ENCODE data around the gene GALNS.

GRCh38 chr16:88843256-88843655 lies 13.5 kb downstream of the GALNS start:
- TF ChIP-seq YY1 (IDR thresholded peaks at IDR 0.05; ENCODE audit: insufficient read depth, insufficient read length) (no peak), ZNF274 (IDR thresholded peaks at IDR 0.05; ENCODE audit: low read depth, low read length) (no peak)

All from NT2/D1 (cell line).